Hepatocyte (in vitro differentiated cells): ENCODE results near the gene EYS. TPM values are rescaled to one million over a fixed set of nuclear protein-coding genes. Genes with fewer than 3 reads are reported as not detected.
"Not testable (repeated sequence)": the region's sequence is repeated elsewhere in the genome, so short reads cannot be mapped to it uniquely, and the experiment has no call there.

Experiments used
- DNase-seq: peaks from one replicate; pipeline ENCODE4 v3.0.0-alpha.2; 2016; ENCODE audit warnings: low spot score
- H2AFZ ChIP-seq: fragments of 200-600 bp; sonication (generic); 2 replicates; pipeline ENCODE4 v1.6.0; 2016; ENCODE audit warnings: antibody characterized with exemption, mild to moderate bottlenecking
- H3K27ac ChIP-seq: fragments of 200-600 bp; sonication (generic); 2 replicates; pipeline ENCODE4 v1.5.1; 2016; ENCODE audit warnings: mild to moderate bottlenecking
- H3K27me3 ChIP-seq: fragments of 200-600 bp; sonication (generic); 2 replicates; pipeline ENCODE4 v1.6.1; 2016
- H3K36me3 ChIP-seq: fragments of 200-600 bp; sonication (generic); replicated peaks from 2 replicates; pipeline ENCODE4 v1.5.1; 2016; ENCODE audit warnings: low read depth; ENCODE audit not compliant: insufficient read depth
- H3K4me1 ChIP-seq: fragments of 200-600 bp; sonication (generic); 2 replicates; pipeline ENCODE4 v1.5.1; 2016; ENCODE audit warnings: mild to moderate bottlenecking, moderate library complexity; ENCODE audit not compliant: insufficient read depth
- H3K4me2 ChIP-seq: fragments of 200-600 bp; sonication (generic); 2 replicates; pipeline ENCODE4 v1.6.0; 2016
- H3K4me3 ChIP-seq: fragments of 200-600 bp; sonication (generic); 2 replicates; pipeline ENCODE4 v1.5.1; 2016; ENCODE audit warnings: mild to moderate bottlenecking
- H3K79me2 ChIP-seq: fragments of 200-600 bp; sonication (generic); 2 replicates; pipeline ENCODE4 v1.6.0; 2017; ENCODE audit warnings: mild to moderate bottlenecking
- H3K9me2 ChIP-seq: fragments of 200-600 bp; sonication (generic); replicated peaks from 2 replicates; pipeline ENCODE4 v1.6.0; 2017; ENCODE audit warnings: mild to moderate bottlenecking; ENCODE audit not compliant: insufficient read depth
- H3K9me3 ChIP-seq: fragments of 200-600 bp; sonication (generic); 2 replicates; pipeline ENCODE4 v1.5.1; 2016; ENCODE audit warnings: low read depth, mild to moderate bottlenecking
- H4K20me1 ChIP-seq: fragments of 200-600 bp; sonication (generic); 2 replicates; pipeline ENCODE4 v1.6.0; 2016; ENCODE audit warnings: mild to moderate bottlenecking; ENCODE audit not compliant: insufficient read depth, poor library complexity, severe bottlenecking
- CTCF ChIP-seq: fragments of 200-600 bp; sonication (generic); IDR thresholded peaks from 2 replicates; pipeline ENCODE4 v1.5.1; 2016; ENCODE audit warnings: antibody characterized with exemption, mild to moderate bottlenecking; ENCODE audit not compliant: poor library complexity
- EZH2 ChIP-seq: fragments of 200-600 bp; sonication (generic); IDR thresholded peaks from 2 replicates; pipeline ENCODE4 v1.6.1; 2016; ENCODE audit warnings: antibody characterized with exemption, mild to moderate bottlenecking, borderline replicate concordance
- EZH2phosphoT487 ChIP-seq: fragments of 200-600 bp; sonication (generic); IDR thresholded peaks from one replicate; pipeline ENCODE4 v1.6.1; 2018; ENCODE audit warnings: antibody characterized with exemption, mild to moderate bottlenecking, low read depth, moderate library complexity; ENCODE audit not compliant: unreplicated experiment, severe bottlenecking
- WGBS: methylation state at CpG from one replicate; pipeline ENCODE4 v1.1.6; 2016; ENCODE audit warnings: low lambda C conversion rate; ENCODE audit errors: missing lambda C conversion rate; 5-methylcytosine and 5-hydroxymethylcytosine counted together
- polyA plus RNA-seq: library from polyadenylated mRNA; unstranded; fragments of >200 nt; fragmentation: Nextera tagmentation; extraction: Ambion mirVana; gene quantifications from 2 replicates; pipeline ENCODE4 v1.2.1, GENCODE V29; 2016
- total RNA-seq: library from RNA; depleted of rRNA; stranded (reverse); fragments of >200 nt; gene quantifications from 2 replicates; pipeline ENCODE4 v1.2.3, GENCODE V29; 2014

EYS gene
- total and polyA plus RNA-seq, 2 experiments from 2014 or later = 0.57 to 0.68 TPM

GRCh38 chr6:63803371-63803770 lies 1903.7 kb downstream of the EYS start:
- no peaks in the 10 kb centered on the region for H3K79me2 ChIP-seq
- H4K20me1 ChIP-seq = no peaks in the 10 kb centered on the region
- no peaks in the 10 kb centered on the region for H3K9me3 ChIP-seq
- H3K4me1 ChIP-seq = peaks cover 21% of the 10 kb centered on the region
- no peak overlapping the region for H3K4me2 ChIP-seq
- no peaks in the 10 kb centered on the region for H3K36me3 ChIP-seq
- H3K9me2 ChIP-seq = no peaks in the 10 kb centered on the region
- TF ChIP-seq EZH2phosphoT487 (no peak), EZH2 (no peak), CTCF (no peak)
- no peak overlapping the region for H2AFZ ChIP-seq
- DNase-seq = no peak
- no peak overlapping the region for H3K4me3 ChIP-seq
- no peaks in the 10 kb centered on the region for H3K27me3 ChIP-seq
- 87% methylated on average over 2 of the region's 2 CpGs for WGBS
- H3K27ac ChIP-seq = no peak overlapping the region

- H3K9me2 ChIP-seq = no peaks in the 10 kb centered on the region
- no peak overlapping the region for H3K4me3 ChIP-seq
- TF ChIP-seq CTCF (peak; percentile 73), EZH2phosphoT487 (no peak), EZH2 (no peak)
- H3K9me3 ChIP-seq = no peaks in the 10 kb centered on the region
- no peak overlapping the region for H2AFZ ChIP-seq
- 49% methylated on average over 2 of the region's 2 CpGs for WGBS
- H4K20me1 ChIP-seq = no peaks in the 10 kb centered on the region
- no peaks in the 10 kb centered on the region for H3K36me3 ChIP-seq
- peaks cover 21% of the 10 kb centered on the region for H3K4me1 ChIP-seq
- H3K27me3 ChIP-seq = no peaks in the 10 kb centered on the region
- no peak overlapping the region for H3K4me2 ChIP-seq
- H3K27ac ChIP-seq = no peak overlapping the region
- no peaks in the 10 kb centered on the region for H3K79me2 ChIP-seq
- no peak for DNase-seq
Measured at GRCh38 chr6:63802606-63803206, 1904.3 kb downstream of the EYS start.

- not testable (repeated sequence) for H2AFZ ChIP-seq, H3K4me1 ChIP-seq, H4K20me1 ChIP-seq, H3K36me3 ChIP-seq, H3K9me3 ChIP-seq, H3K9me2 ChIP-seq, H3K4me3 ChIP-seq, DNase-seq, H3K4me2 ChIP-seq, H3K27me3 ChIP-seq, H3K79me2 ChIP-seq, H3K27ac ChIP-seq
- 83% methylated on average over 7 of the region's 7 CpGs for WGBS
Measured at GRCh38 chr6:63800386-63800785, 1906.6 kb downstream of the EYS start.

- no peak overlapping the region for H3K4me3 ChIP-seq
- no peaks in the 10 kb centered on the region for H3K27me3 ChIP-seq
- H3K79me2 ChIP-seq = no peaks in the 10 kb centered on the region
- H3K27ac ChIP-seq = no peak overlapping the region
- H2AFZ ChIP-seq = no peak overlapping the region
- no peak overlapping the region for H3K4me2 ChIP-seq
- peaks cover 4% of the 10 kb centered on the region for H3K4me1 ChIP-seq
- no peaks in the 10 kb centered on the region for H4K20me1 ChIP-seq
- TF ChIP-seq EZH2 (no peak), EZH2phosphoT487 (no peak), CTCF (no peak)
- no peak for DNase-seq
- H3K9me2 ChIP-seq = no peaks in the 10 kb centered on the region
- 82% methylated on average over 9 of the region's 9 CpGs for WGBS
- no peaks in the 10 kb centered on the region for H3K9me3 ChIP-seq
- no peaks in the 10 kb centered on the region for H3K36me3 ChIP-seq
Measured at GRCh38 chr6:63799813-63800212, 1907.2 kb downstream of the EYS start.
